IMR-90 (cell line): ENCODE measurements around the gene MVP. TPM values are rescaled to one million over a fixed set of nuclear protein-coding genes. Genes with fewer than 3 reads are reported as not detected.

ENCODE experiments used
- ATAC-seq: fragments of 200-7000 bp; cut with Tn5 transposase; 2 replicates; pipeline ENCODE4 v1.9.1; 2020; ENCODE audit warnings: low read depth, mild to moderate bottlenecking, moderate library complexity
- BruUV-seq: library from RNA; stranded (reverse); fragments of 400-500 nt; replicated peaks from 2 replicates; lab custom pipeline; 2021; lab: Mats Ljungman, UMichigan
- CTCF ChIA-PET: fragments of 300-600 bp; formaldehyde crosslinking; extraction: SDS; loops from one replicate; lab custom pipeline; 2021; ENCODE audit warnings: antibody characterized with exemption; lab: Yijun Ruan, JAX
- POLR2A ChIA-PET: fragments of 300-600 bp; sonication (Branson Sonifier 250); formaldehyde crosslinking; loops from one replicate; lab custom pipeline; 2022; ENCODE audit warnings: antibody characterized with exemption; ENCODE audit not compliant: unreplicated experiment; lab: Charles Lee
- DNase-seq: peaks from one replicate; pipeline ENCODE4 v3.0.0; 2013
- H2AFZ ChIP-seq: replicated peaks from 2 replicates; pipeline ENCODE3; 2013; ENCODE audit warnings: low read length, mild to moderate bottlenecking; ENCODE audit not compliant: poor library complexity
- H2AK5ac ChIP-seq: 2 replicates; pipeline ENCODE4 v1.6.1; 2013; ENCODE audit warnings: low read depth, low read length, inconsistent platforms
- H2AK9ac ChIP-seq: replicated peaks from 2 replicates; pipeline ENCODE3; 2013; ENCODE audit warnings: mild to moderate bottlenecking, low read depth, low read length, moderate library complexity; ENCODE audit not compliant: poor library complexity
- H2BK120ac ChIP-seq: 2 replicates; pipeline ENCODE4 v1.6.1; 2013; ENCODE audit warnings: low read depth, low read length, inconsistent platforms
- H2BK15ac ChIP-seq: 3 replicates; pipeline ENCODE4 v1.6.1; 2013; ENCODE audit warnings: low read depth, low read length, inconsistent platforms
- H2BK20ac ChIP-seq: 2 replicates; pipeline ENCODE4 v1.6.1; 2013; ENCODE audit warnings: low read depth, mild to moderate bottlenecking, inconsistent platforms, low read length, moderate library complexity
- H2BK5ac ChIP-seq: 2 replicates; pipeline ENCODE4 v1.6.1; 2013; ENCODE audit warnings: mild to moderate bottlenecking, low read depth, low read length, inconsistent platforms; ENCODE audit not compliant: poor library complexity, severe bottlenecking
- H3K14ac ChIP-seq: replicated peaks from 2 replicates; pipeline ENCODE4 v1.6.1; 2013; ENCODE audit warnings: low read depth, low read length, inconsistent platforms
- H3K18ac ChIP-seq: 2 replicates; pipeline ENCODE4 v1.6.1; 2013; ENCODE audit warnings: low read depth, low read length, control low read depth
- H3K23ac ChIP-seq: 2 replicates; pipeline ENCODE4 v1.6.1; 2013; ENCODE audit warnings: low read depth, low read length, inconsistent platforms
- H3K27ac ChIP-seq: 2 replicates; pipeline ENCODE4 v1.5.1; 2013; ENCODE audit warnings: mild to moderate bottlenecking, control low read depth, low read length; ENCODE audit not compliant: insufficient read depth
- H3K27me3 ChIP-seq: 2 replicates; pipeline ENCODE4 v1.6.1; 2013; ENCODE audit warnings: low read length; ENCODE audit not compliant: control insufficient read depth, insufficient read depth
- H3K36me3 ChIP-seq: 2 replicates; pipeline ENCODE4 v1.6.1; 2013; ENCODE audit warnings: low read length, mixed read lengths; ENCODE audit not compliant: control insufficient read depth, insufficient read depth
- H3K4ac ChIP-seq: 2 replicates; pipeline ENCODE4 v1.6.1; 2013; ENCODE audit warnings: low read depth, low read length, inconsistent platforms
- H3K4me1 ChIP-seq: 2 replicates; pipeline ENCODE4 v1.6.1; 2013; ENCODE audit warnings: low read length, mixed read lengths; ENCODE audit not compliant: control insufficient read depth, insufficient read depth
- H3K4me2 ChIP-seq: 2 replicates; pipeline ENCODE4 v1.6.1; 2013; ENCODE audit warnings: low read depth, mild to moderate bottlenecking, control low read depth, low read length, moderate library complexity
- H3K4me3 ChIP-seq: 2 replicates; pipeline ENCODE4 v1.5.1; 2013; ENCODE audit warnings: low read depth, mild to moderate bottlenecking, control low read depth, low read length, moderate library complexity; ENCODE audit not compliant: insufficient read depth
- H3K56ac ChIP-seq: 2 replicates; pipeline ENCODE4 v1.6.1; 2013; ENCODE audit warnings: low read length, inconsistent platforms; ENCODE audit not compliant: insufficient read depth; ENCODE audit errors: extremely low read depth
- H3K79me1 ChIP-seq, 2 experiments: 2 replicates each; pipeline ENCODE4 v1.6.1; 2013; ENCODE audit warnings: low read length in 2 of 2, inconsistent platforms in 1 of 2, low read depth in 1 of 2
- H3K9ac ChIP-seq: 2 replicates; pipeline ENCODE4 v1.6.1; 2013; ENCODE audit warnings: low read depth, low read length, control low read depth
- H3K9me1 ChIP-seq: 2 replicates; pipeline ENCODE4 v1.6.1; 2013; ENCODE audit warnings: low read length, inconsistent platforms; ENCODE audit not compliant: insufficient read depth
- H3K9me3 ChIP-seq: 2 replicates; pipeline ENCODE4 v1.6.1; 2013; ENCODE audit warnings: low read length; ENCODE audit not compliant: control insufficient read depth, insufficient read depth
- H4K20me1 ChIP-seq: 2 replicates; pipeline ENCODE4 v1.6.1; 2013; ENCODE audit warnings: low read length, inconsistent platforms; ENCODE audit not compliant: insufficient read depth
- H4K5ac ChIP-seq: 2 replicates; pipeline ENCODE4 v1.6.1; 2013; ENCODE audit warnings: mild to moderate bottlenecking, low read depth, low read length, control low read depth
- H4K8ac ChIP-seq, 2 experiments: 2 replicates each; pipeline ENCODE4 v1.6.1; 2013; ENCODE audit warnings: low read depth in 2 of 2, low read length in 2 of 2, control low read depth in 1 of 2, inconsistent platforms in 1 of 2
- H4K91ac ChIP-seq: 2 replicates; pipeline ENCODE4 v1.6.1; 2013; ENCODE audit warnings: low read depth, low read length, inconsistent platforms; ENCODE audit not compliant: insufficient read depth
- BHLHE40 ChIP-seq: fragments of 150-350 bp; IDR thresholded peaks from 2 replicates; pipeline ENCODE4 v1.6.1; 2016; ENCODE audit warnings: mild to moderate bottlenecking, low read depth, low read length
- CEBPB ChIP-seq: IDR thresholded peaks from 2 replicates; pipeline ENCODE4 v1.6.1; 2012; ENCODE audit warnings: low read depth, low read length, improper control_type of control experiment
- CHD1 ChIP-seq: IDR thresholded peaks from 2 replicates; pipeline ENCODE4 v1.6.1; 2012; ENCODE audit warnings: low read depth, low read length, improper control_type of control experiment
- MAZ ChIP-seq: IDR thresholded peaks from 2 replicates; pipeline ENCODE4 v1.6.1; 2012; ENCODE audit warnings: low read depth, mild to moderate bottlenecking, low read length, improper control_type of control experiment, moderate library complexity, borderline replicate concordance
- MXI1 ChIP-seq: IDR thresholded peaks from 2 replicates; pipeline ENCODE4 v1.6.1; 2012; ENCODE audit warnings: low read depth, mild to moderate bottlenecking, low read length, moderate library complexity, borderline replicate concordance
- NFE2L2 ChIP-seq: fragments of 150-350 bp; IDR thresholded peaks from 2 replicates; pipeline ENCODE4 v1.6.1; 2016; ENCODE audit warnings: low read depth, mild to moderate bottlenecking, low read length
- RAD21 ChIP-seq: IDR thresholded peaks from 2 replicates; pipeline ENCODE4 v1.6.1; 2012; ENCODE audit warnings: low read length, improper control_type of control experiment
- RCOR1 ChIP-seq: IDR thresholded peaks from 2 replicates; pipeline ENCODE4 v1.6.1; 2012; ENCODE audit warnings: mild to moderate bottlenecking, low read length, improper control_type of control experiment; ENCODE audit not compliant: insufficient replicate concordance
- RFX5 ChIP-seq: IDR thresholded peaks from 2 replicates; pipeline ENCODE4 v1.8.0; 2012; ENCODE audit warnings: low read depth, mild to moderate bottlenecking, low read length, moderate library complexity
- SMC3 ChIP-seq: fragments of 150-350 bp; IDR thresholded peaks from 2 replicates; pipeline ENCODE4 v1.6.1; 2016; ENCODE audit warnings: low read depth, mild to moderate bottlenecking, antibody characterized with exemption, low read length, moderate library complexity
- WGBS, 2 experiments: methylation state at CpG; one replicate each; pipeline versions ENCODE4 v1.1.5 to v1.1.7; 2013; ENCODE audit warnings: missing lambda C conversion rate in 2 of 2; ENCODE audit not compliant: insufficient read length in 1 of 2; ENCODE audit errors: extremely low coverage in 2 of 2; 5-methylcytosine and 5-hydroxymethylcytosine counted together
- dilution Hi-C: fragments of 300-500 bp; cut with HindIII; formaldehyde crosslinking; loops from one replicate; pipeline ENCODE4 v1.14.3; 2018; ENCODE audit warnings: low sequenced_read_pairs; ENCODE audit not compliant: unreplicated experiment
- in situ Hi-C: fragments of 300-500 bp; cut with MboI; formaldehyde crosslinking; loops from 3 replicates; pipeline ENCODE4 v1.14.3; 2019; ENCODE audit warnings: low sequenced_read_pairs, inconsistent platforms, mixed read lengths
- intact Hi-C: fragments of 100-400 bp; cut with micrococcal nuclease; formaldehyde crosslinking; loops from 2 replicates; pipeline ENCODE4 v1.10.0; 2022
- polyA plus RNA-seq, 3 experiments: library from polyadenylated mRNA; depleted of rRNA; stranded (reverse); fragments of >200 nt; gene quantifications; 2 replicates each; pipeline ENCODE4 v1.2.3, GENCODE V29; 2012; ENCODE audit warnings: low replicate concordance in 1 of 3
- total RNA-seq: library from RNA; depleted of rRNA; stranded (reverse); fragments of >200 nt; gene quantifications from 2 replicates; pipeline ENCODE4 v1.2.3, GENCODE V29; 2012
- TF ChIP-seq, protein P1 (sequence below): fragments of 150-350 bp; IDR thresholded peaks from 2 replicates; pipeline ENCODE4 v1.6.1; 2016; ENCODE audit warnings: low read depth, mild to moderate bottlenecking, low read length, moderate library complexity, borderline replicate concordance
- TF ChIP-seq, protein P2 (sequence below): conservative IDR thresholded peaks from 2 replicates; pipeline ENCODE4 v1.5.1; 2012; ENCODE audit warnings: mild to moderate bottlenecking, low read depth, low read length, improper control_type of control experiment
- TF ChIP-seq, protein P3 (sequence below): fragments of 150-350 bp; IDR thresholded peaks from 2 replicates; pipeline ENCODE4 v1.6.1; 2017; ENCODE audit warnings: mild to moderate bottlenecking, antibody characterized with exemption, low read length, low read depth

MVP gene
- total and polyA plus RNA-seq, 2 of the 4 experiments (the other 2 are of a cell fraction), result 204 to 319 TPM

DNA sequence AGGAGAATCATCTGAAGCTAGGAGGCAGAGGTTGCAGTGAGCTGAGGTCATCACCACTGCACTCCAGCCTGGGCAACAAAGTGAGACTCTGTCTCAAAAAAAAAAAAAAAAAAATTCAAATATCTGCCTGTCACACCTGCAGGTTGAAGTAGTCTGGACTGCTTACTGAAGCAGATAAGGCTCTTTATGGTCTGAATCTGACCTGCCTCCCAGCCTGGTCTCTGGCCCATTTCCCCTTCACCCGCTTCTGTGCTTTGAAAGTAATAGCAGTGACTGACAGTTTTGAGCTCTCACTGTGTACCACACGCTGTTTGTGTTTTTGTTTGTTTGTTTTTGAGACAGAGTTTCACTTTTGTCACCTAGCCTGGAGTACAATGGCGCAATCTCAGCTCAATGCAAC, 73.3 kb downstream of the MVP start:
- no peak overlapping the region for H3K56ac ChIP-seq
- no peak overlapping the region for H2BK5ac ChIP-seq
- H4K8ac ChIP-seq, result no peak overlapping the region
- H3K14ac ChIP-seq, result no peak overlapping the region
- H3K4me3 ChIP-seq, result no peak overlapping the region
- no peak for ATAC-seq
- ChIA-PET POLR2A (no interaction called here), CTCF (no interaction called here)
- TF ChIP-seq RCOR1 (no peak), BHLHE40 (no peak), CHD1 (no peak), CEBPB (no peak), MAZ (no peak), RAD21 (no peak), MXI1 (no peak), SMC3 (no peak), NFE2L2 (no peak), RFX5 (no peak)
- TF ChIP-seq, protein P1, sequence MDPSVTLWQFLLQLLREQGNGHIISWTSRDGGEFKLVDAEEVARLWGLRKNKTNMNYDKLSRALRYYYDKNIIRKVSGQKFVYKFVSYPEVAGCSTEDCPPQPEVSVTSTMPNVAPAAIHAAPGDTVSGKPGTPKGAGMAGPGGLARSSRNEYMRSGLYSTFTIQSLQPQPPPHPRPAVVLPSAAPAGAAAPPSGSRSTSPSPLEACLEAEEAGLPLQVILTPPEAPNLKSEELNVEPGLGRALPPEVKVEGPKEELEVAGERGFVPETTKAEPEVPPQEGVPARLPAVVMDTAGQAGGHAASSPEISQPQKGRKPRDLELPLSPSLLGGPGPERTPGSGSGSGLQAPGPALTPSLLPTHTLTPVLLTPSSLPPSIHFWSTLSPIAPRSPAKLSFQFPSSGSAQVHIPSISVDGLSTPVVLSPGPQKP, result no peak
- TF ChIP-seq, protein P2, sequence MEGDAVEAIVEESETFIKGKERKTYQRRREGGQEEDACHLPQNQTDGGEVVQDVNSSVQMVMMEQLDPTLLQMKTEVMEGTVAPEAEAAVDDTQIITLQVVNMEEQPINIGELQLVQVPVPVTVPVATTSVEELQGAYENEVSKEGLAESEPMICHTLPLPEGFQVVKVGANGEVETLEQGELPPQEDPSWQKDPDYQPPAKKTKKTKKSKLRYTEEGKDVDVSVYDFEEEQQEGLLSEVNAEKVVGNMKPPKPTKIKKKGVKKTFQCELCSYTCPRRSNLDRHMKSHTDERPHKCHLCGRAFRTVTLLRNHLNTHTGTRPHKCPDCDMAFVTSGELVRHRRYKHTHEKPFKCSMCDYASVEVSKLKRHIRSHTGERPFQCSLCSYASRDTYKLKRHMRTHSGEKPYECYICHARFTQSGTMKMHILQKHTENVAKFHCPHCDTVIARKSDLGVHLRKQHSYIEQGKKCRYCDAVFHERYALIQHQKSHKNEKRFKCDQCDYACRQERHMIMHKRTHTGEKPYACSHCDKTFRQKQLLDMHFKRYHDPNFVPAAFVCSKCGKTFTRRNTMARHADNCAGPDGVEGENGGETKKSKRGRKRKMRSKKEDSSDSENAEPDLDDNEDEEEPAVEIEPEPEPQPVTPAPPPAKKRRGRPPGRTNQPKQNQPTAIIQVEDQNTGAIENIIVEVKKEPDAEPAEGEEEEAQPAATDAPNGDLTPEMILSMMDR, result no peak
- TF ChIP-seq, protein P3, sequence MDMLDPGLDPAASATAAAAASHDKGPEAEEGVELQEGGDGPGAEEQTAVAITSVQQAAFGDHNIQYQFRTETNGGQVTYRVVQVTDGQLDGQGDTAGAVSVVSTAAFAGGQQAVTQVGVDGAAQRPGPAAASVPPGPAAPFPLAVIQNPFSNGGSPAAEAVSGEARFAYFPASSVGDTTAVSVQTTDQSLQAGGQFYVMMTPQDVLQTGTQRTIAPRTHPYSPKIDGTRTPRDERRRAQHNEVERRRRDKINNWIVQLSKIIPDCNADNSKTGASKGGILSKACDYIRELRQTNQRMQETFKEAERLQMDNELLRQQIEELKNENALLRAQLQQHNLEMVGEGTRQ, result no peak
- H3K9me3 ChIP-seq, result no peaks in the 10 kb centered on the region
- peaks cover 5% of the 10 kb centered on the region; the same call in 1 of the 2 replicates for H3K27me3 ChIP-seq
- no peak overlapping the region for H2BK20ac ChIP-seq
- H4K91ac ChIP-seq, result no peak overlapping the region
- intact Hi-C loops (no loop called here), in situ Hi-C loops (no loop called here), dilution Hi-C loops (no loop called here)
- H3K4ac ChIP-seq, result no peak overlapping the region
- H3K23ac ChIP-seq, result no peak overlapping the region
- no peak overlapping the region for H3K27ac ChIP-seq
- H4K5ac ChIP-seq, result no peak overlapping the region
- no peak overlapping the region for H2AFZ ChIP-seq
- no CpG with 5 or more reads among the region's 3 CpGs for WGBS, 2 experiments
- H2BK15ac ChIP-seq, result no peak overlapping the region
- no peaks in the 10 kb centered on the region; the same call in 1 of the 2 replicates for H3K4me1 ChIP-seq
- no peak overlapping the region for H2AK5ac ChIP-seq
- no peak overlapping the region for H2AK9ac ChIP-seq
- DNase-seq, result no peak
- H3K18ac ChIP-seq, result no peak overlapping the region
- H3K9ac ChIP-seq, result no peak overlapping the region
- H3K4me2 ChIP-seq, result no peak overlapping the region
- no peak overlapping the region for H2BK120ac ChIP-seq
- H3K36me3 ChIP-seq, result 0 out of 2 replicates have a peak, but pooled peaks cover 2% of the 10 kb centered on the region
- no TSS peak for BruUV-seq
- H3K9me1 ChIP-seq, result no peaks in the 10 kb centered on the region; the same call in 1 of the 2 replicates
- no peaks in the 10 kb centered on the region for H3K79me1 ChIP-seq
- no peaks in the 10 kb centered on the region for H4K20me1 ChIP-seq
